SK-N-SH (cell line): ENCODE results near the gene EMP1. TPM values are rescaled to one million over a fixed set of nuclear protein-coding genes. Genes with fewer than 3 reads are reported as not detected.

ENCODE experiments used
- CTCF ChIA-PET: fragments of 300-600, 350-600 bp; formaldehyde crosslinking; extraction: SDS; loops from one replicate; lab custom pipeline; 2021; lab: Yijun Ruan, JAX
- POLR2A ChIA-PET: fragments of 350-600 bp; sonication (Branson Sonifier 250); formaldehyde crosslinking; extraction: SDS; loops from one replicate; lab custom pipeline; 2020; ENCODE audit warnings: antibody characterized with exemption, inconsistent platforms; lab: Yijun Ruan, JAX
- DNase-seq: peaks from one replicate; pipeline ENCODE4 v3.0.0; 2012
- H2AFZ ChIP-seq: fragments of 200-600 bp; sonication (generic); 2 replicates; pipeline ENCODE4 v1.8.1; 2016; ENCODE audit warnings: antibody characterized with exemption, mild to moderate bottlenecking, low read depth
- H3F3A ChIP-seq: fragments of 200-600 bp; sonication (generic); replicated peaks from 2 replicates; pipeline ENCODE3; 2016; ENCODE audit warnings: antibody characterized with exemption, mild to moderate bottlenecking; ENCODE audit not compliant: insufficient read depth
- H3K27ac ChIP-seq, 2 experiments: fragments of 200-500 bp in 1 of 2; fragments of 200-600 bp in 1 of 2; sonication (Bioruptor generic) in 1 of 2; sonication (generic), shearing (Covaris generic) in 1 of 2; 2 replicates each; pipeline versions ENCODE4 v1.5.1 to v1.6.1; 2014 to 2016; ENCODE audit warnings: low read depth in 2 of 2, inconsistent platforms in 1 of 2, low read length in 1 of 2, mild to moderate bottlenecking in 1 of 2, mixed read lengths in 1 of 2
- H3K27me3 ChIP-seq: fragments of 200-600 bp; sonication (generic), shearing (Covaris generic); 2 replicates; pipeline ENCODE4 v1.6.1; 2016; ENCODE audit warnings: mixed run types; ENCODE audit not compliant: insufficient read depth
- H3K36me3 ChIP-seq, 2 experiments: fragments of 200-500 bp in 1 of 2; fragments of 200-600 bp in 1 of 2; sonication (Bioruptor generic) in 1 of 2; sonication (generic) in 1 of 2; replicated peaks in 1 of 2; 2 replicates each; pipeline versions ENCODE3 to v1.5.1; 2014 to 2016; ENCODE audit warnings: low read length in 1 of 2, mild to moderate bottlenecking in 1 of 2; ENCODE audit not compliant: insufficient read depth in 2 of 2, control insufficient read depth in 1 of 2
- H3K4me1 ChIP-seq, 2 experiments: fragments of 200-500 bp in 1 of 2; fragments of 200-600 bp in 1 of 2; sonication (Bioruptor generic) in 1 of 2; sonication (generic), shearing (Covaris generic) in 1 of 2; 2 replicates each; pipeline versions ENCODE4 v1.5.1 to v1.6.1; 2014 to 2016; ENCODE audit warnings: low read depth in 1 of 2, low read length in 1 of 2, mixed run types in 1 of 2; ENCODE audit not compliant: insufficient read depth in 2 of 2, control insufficient read depth in 1 of 2
- H3K4me2 ChIP-seq: fragments of 200-600 bp; sonication (generic), shearing (Covaris generic); 2 replicates; pipeline ENCODE4 v1.6.1; 2017; ENCODE audit warnings: mixed run types
- H3K4me3 ChIP-seq, 2 experiments: fragments of 200-500 bp in 1 of 2; fragments of 200-600 bp in 1 of 2; sonication (Bioruptor generic) in 1 of 2; sonication (generic), shearing (Covaris generic) in 1 of 2; 2 replicates each; pipeline versions ENCODE4 v1.5.1 to v1.8.1; 2014 to 2016; ENCODE audit warnings: low read depth in 2 of 2, inconsistent platforms in 1 of 2, low read length in 1 of 2, mild to moderate bottlenecking in 1 of 2, mixed read lengths in 1 of 2, moderate library complexity in 1 of 2
- H3K79me2 ChIP-seq: fragments of 200-600 bp; sonication (generic); 2 replicates; pipeline ENCODE4 v1.8.1; 2017; ENCODE audit warnings: mild to moderate bottlenecking; ENCODE audit not compliant: insufficient read depth
- H3K9ac ChIP-seq: fragments of 200-600 bp; sonication (generic); 2 replicates; pipeline ENCODE4 v1.6.1; 2017; ENCODE audit warnings: mixed run types
- H3K9me2 ChIP-seq: fragments of 200-600 bp; sonication (generic); 2 replicates; pipeline ENCODE4 v1.6.1; 2017; ENCODE audit warnings: mixed run types
- H3K9me3 ChIP-seq: fragments of 200-600 bp; sonication (generic); 2 replicates; pipeline ENCODE4 v1.6.1; 2017; ENCODE audit warnings: mixed run types, mild to moderate bottlenecking, moderate library complexity
- H4K20me1 ChIP-seq: fragments of 200-600 bp; sonication (generic); 2 replicates; pipeline ENCODE4 v1.6.1; 2017; ENCODE audit warnings: mild to moderate bottlenecking, mixed run types; ENCODE audit not compliant: insufficient read depth
- CHD2 ChIP-seq: fragments of 150-350 bp; IDR thresholded peaks from 2 replicates; pipeline ENCODE4 v1.6.1; 2018; ENCODE audit warnings: low read length; ENCODE audit not compliant: partially characterized antibody
- EP300 ChIP-seq, 2 experiments: IDR thresholded peaks; 2 replicates each; pipeline versions ENCODE4 v1.4.0 to v1.6.1; 2012; ENCODE audit warnings: borderline replicate concordance in 1 of 2, low read depth in 1 of 2, low read length in 1 of 2
- FOSL2 ChIP-seq: IDR thresholded peaks from 2 replicates; pipeline ENCODE4 v1.4.0; 2012; ENCODE audit warnings: low read depth, mild to moderate bottlenecking, moderate library complexity, borderline replicate concordance
- FOXJ3 ChIP-seq: sonication (generic); formaldehyde crosslinking; IDR thresholded peaks from 2 replicates; pipeline ENCODE4 v1.5.1; 2020; ENCODE audit warnings: mild to moderate bottlenecking, missing genetic modification reagents
- FOXM1 ChIP-seq: IDR thresholded peaks from 2 replicates; pipeline ENCODE4 v1.4.0; 2012; ENCODE audit warnings: low read depth, mild to moderate bottlenecking
- IRF3 ChIP-seq: fragments of 150-350 bp; IDR thresholded peaks from 2 replicates; pipeline ENCODE4 v1.6.1; 2016; ENCODE audit warnings: mild to moderate bottlenecking, low read depth, low read length
- MAX ChIP-seq: IDR thresholded peaks from 2 replicates; pipeline ENCODE4 v1.4.0; 2012; ENCODE audit warnings: low read depth
- PBX3 ChIP-seq: IDR thresholded peaks from 2 replicates; pipeline ENCODE4; 2012
- POLR2AphosphoS5 ChIP-seq: IDR thresholded peaks from 2 replicates; pipeline ENCODE4 v1.6.1; 2012; ENCODE audit warnings: low read depth, low read length
- RAD21 ChIP-seq: IDR thresholded peaks from 2 replicates; pipeline ENCODE4 v1.6.1; 2012; ENCODE audit warnings: mild to moderate bottlenecking, low read length
- RCOR1 ChIP-seq: fragments of 150-350 bp; IDR thresholded peaks from 2 replicates; pipeline ENCODE4 v1.6.1; 2017; ENCODE audit warnings: antibody characterized with exemption, low read length
- REST ChIP-seq: IDR thresholded peaks from 2 replicates; pipeline ENCODE4 v1.6.1; 2012; ENCODE audit warnings: mild to moderate bottlenecking, low read depth, low read length, moderate library complexity
- RXRA ChIP-seq: IDR thresholded peaks from 2 replicates; pipeline ENCODE4 v1.4.0; 2012; ENCODE audit warnings: low read depth, mild to moderate bottlenecking, borderline replicate concordance
- SIN3A ChIP-seq: IDR thresholded peaks from 2 replicates; pipeline ENCODE4 v1.6.1; 2012; ENCODE audit warnings: low read depth, mild to moderate bottlenecking, low read length, moderate library complexity, borderline replicate concordance
- SMC3 ChIP-seq: IDR thresholded peaks from 2 replicates; pipeline ENCODE4 v1.6.1; 2012; ENCODE audit warnings: low read depth, low read length, improper control_type of control experiment
- TAF1 ChIP-seq: IDR thresholded peaks from 2 replicates; pipeline ENCODE4 v1.6.1; 2012; ENCODE audit warnings: low read depth, mild to moderate bottlenecking, low read length, moderate library complexity, borderline replicate concordance
- TCF12 ChIP-seq: IDR thresholded peaks from 2 replicates; pipeline ENCODE4 v1.4.0; 2012
- USF1 ChIP-seq: IDR thresholded peaks from 2 replicates; pipeline ENCODE4 v1.4.0; 2012; ENCODE audit warnings: low read depth, borderline replicate concordance
- USF2 ChIP-seq: fragments of 150-350 bp; IDR thresholded peaks from 2 replicates; pipeline ENCODE4 v1.6.1; 2017; ENCODE audit warnings: antibody characterized with exemption, low read length, low read depth, borderline replicate concordance
- YY1 ChIP-seq: IDR thresholded peaks from 2 replicates; pipeline ENCODE4 v1.4.0; 2012; ENCODE audit warnings: low read depth, mild to moderate bottlenecking
- ZBTB33 ChIP-seq: IDR thresholded peaks from 2 replicates; pipeline ENCODE4 v1.4.0; 2012; ENCODE audit warnings: low read depth, borderline replicate concordance
- WGBS: methylation state at CpG from one replicate; pipeline ENCODE4 v1.1.6; 2017; ENCODE audit warnings: low lambda C conversion rate; 5-methylcytosine and 5-hydroxymethylcytosine counted together
- polyA plus RNA-seq, 3 experiments: library from polyadenylated mRNA; depleted of rRNA; stranded (reverse); fragments of >200 nt; gene quantifications; 2 replicates each; pipeline ENCODE4 v1.2.3, GENCODE V29; 2012

Gene EMP1
- 67.4 and 111 TPM in 2 replicates for polyA plus RNA-seq (2012; rRNA removed)
- 53.2 and 70.1 TPM in 2 replicates for polyA plus RNA-seq (2012; cell fraction: cytosol; rRNA removed)
- 77.6 and 144 TPM in 2 replicates for polyA plus RNA-seq (2012; cell fraction: nucleus; rRNA removed)

- no peaks in the 10 kb centered on the region for H3K9me2 ChIP-seq
- H3K79me2 ChIP-seq = peaks cover 46% of the 10 kb centered on the region
- no peaks in the 10 kb centered on the region for H3K27me3 ChIP-seq
- POLR2A ChIA-PET = no interaction called here
- CTCF ChIA-PET = interaction anchor here (1.6 kb wide), 1 partner anchor 16 kb away, joined by 8 read pairs; no protein-coding TSS in a partner anchor
- H4K20me1 ChIP-seq = no peaks in the 10 kb centered on the region
- no peaks in the 10 kb centered on the region for H3K36me3 ChIP-seq
- 17% methylated on average over 11 of the region's 11 CpGs for WGBS
- H3F3A ChIP-seq = peaks cover 16% of the 10 kb centered on the region
- peak within 1 kb of the TSS; percentile 92 for H3K9ac ChIP-seq
- H3K9me3 ChIP-seq = no peaks in the 10 kb centered on the region
- DNase-seq = peak; percentile 28
- H3K27ac ChIP-seq = peak within 1 kb of the TSS; percentile 60 to 99
- peak within 1 kb of the TSS; percentile 52 to 72 for H3K4me3 ChIP-seq
- peak within 1 kb of the TSS; percentile 82 for H3K4me2 ChIP-seq
- no peak within 1 kb of the TSS; the same call in 1 of the 2 replicates for H2AFZ ChIP-seq
- peaks cover 12 to 26% of the 10 kb centered on the region in 2 experiments; a peak in 3 of 4 replicates for H3K4me1 ChIP-seq
- TF ChIP-seq REST (peak; percentile 52; the same call in 1 of the 2 replicates), RCOR1 (no peak), MAX (peak; percentile 62), RAD21 (no peak), FOXJ3 (CRISPR knock-in tag) (no peak), USF2 (no peak), RXRA (no peak), EP300 (IDR thresholded peaks at IDR 0.05; ENCODE audit: borderline replicate concordance in 1 of 2, low read depth in 1 of 2, low read length in 1 of 2) (no peak), SMC3 (no peak), FOSL2 (peak; percentile 86), YY1 (no peak), USF1 (0 out of 2 replicates have a peak, but pooled peaks have one; percentile 4), POLR2AphosphoS5 (peak; percentile 74), SIN3A (no peak), FOXM1 (no peak), PBX3 (peak; percentile 59), ZBTB33 (no peak; the same call in 1 of the 2 replicates), TCF12 (peak; percentile 71), CHD2 (no peak), TAF1 (0 out of 2 replicates have a peak, but pooled peaks have one; percentile 36), IRF3 (no peak)
These were observed at the start of gene EMP1 for GRCh38 chr12:13196130-13196921. Gene EMP1, plus strand, starts transcription at chr12:13196726. Its CDS starts 14,785 bp downstream, at chr12:13211511.
